Stomach (tissue), 9 donors: ENCODE results near the gene PCARE. TPM values are rescaled to one million over a fixed set of nuclear protein-coding genes. Genes with fewer than 3 reads are reported as not detected.

Source experiments
- DNase-seq, 2 donors: peaks; one replicate each; pipeline versions ENCODE4 v3.0.0 to v3.0.0-alpha.2; 2013 to 2019
- H3K27ac ChIP-seq, 5 donors: fragments of 200-600 bp in 4 of 5; sonication (generic) in 4 of 5; one replicate each; pipeline ENCODE4 v1.5.1; 2013 to 2019; ENCODE audit warnings: mild to moderate bottlenecking in 1 of 5, moderate library complexity in 1 of 5
- H3K27me3 ChIP-seq, 3 donors: fragments of 200-600 bp; sonication (generic); one replicate each; pipeline ENCODE4 v1.5.1; 2017 to 2019; ENCODE audit warnings: mixed run types in 1 of 3
- H3K36me3 ChIP-seq, 4 donors: fragments of 200-600 bp; sonication (generic); 1 replicate in 3 of 4; 2 replicates in 1 of 4; pipeline ENCODE4 v1.5.1; 2016 to 2019
- H3K4me1 ChIP-seq, 4 donors: fragments of 200-600 bp; sonication (generic); one replicate each; pipeline ENCODE4 v1.5.1; 2016 to 2019
- H3K4me3 ChIP-seq, 4 donors: fragments of 200-600 bp; sonication (generic) in 3 of 4; one replicate each; pipeline ENCODE4 v1.5.1; 2016 to 2019; ENCODE audit warnings: mild to moderate bottlenecking in 1 of 4
- H3K9me3 ChIP-seq, 4 donors: fragments of 200-600 bp; sonication (generic); one replicate each; pipeline ENCODE4 v1.5.1; 2016 to 2019
- CTCF ChIP-seq, 7 experiments: fragments of 450-650 bp in 4 of 7; fragments of 200-600 bp in 3 of 7; sonication (generic) in 3 of 7; IDR thresholded peaks; one replicate each; pipeline ENCODE4 v1.5.1; 2016 to 2019; ENCODE audit warnings: antibody characterized with exemption in 7 of 7, control low read depth in 2 of 7, mild to moderate bottlenecking in 1 of 7
- EP300 ChIP-seq: sonication (generic); formaldehyde crosslinking; IDR thresholded peaks from one replicate; pipeline ENCODE4 v1.6.1; 2017; ENCODE audit warnings: antibody characterized with exemption
- POLR2A ChIP-seq, 4 donors: fragments of 450-650 bp; IDR thresholded peaks; one replicate each; pipeline ENCODE4 v1.6.1; 2016; ENCODE audit warnings: antibody characterized with exemption in 4 of 4, control low read depth in 2 of 4, mild to moderate bottlenecking in 1 of 4, moderate library complexity in 1 of 4
- POLR2AphosphoS5 ChIP-seq, 3 donors: sonication (generic); formaldehyde crosslinking; IDR thresholded peaks; one replicate each; pipeline ENCODE4 v1.6.1; 2016; ENCODE audit warnings: antibody characterized with exemption in 3 of 3
- WGBS, 5 donors: extraction: QIAGEN DNeasy Blood & Tissue Kit in 3 of 5; methylation state at CpG; one replicate each; pipeline versions ENCODE4 v1.1.5 to v1.1.7; 2013 to 2018; 5-methylcytosine and 5-hydroxymethylcytosine counted together
- intact Hi-C: fragments of 100-400 bp; cut with DNase I; formaldehyde crosslinking; loops from one replicate; pipeline ENCODE4 v1.15.1; 2023; ENCODE audit warnings: low total_unique reads
- polyA plus RNA-seq, 3 donors: library from polyadenylated mRNA; stranded (reverse); fragments of 200-250 nt; gene quantifications; one replicate each; pipeline ENCODE4 v1.2.3, GENCODE V29; 2013
- total RNA-seq, 5 donors: library from RNA; depleted of rRNA; stranded (reverse); fragments of >200 nt; gene quantifications; one replicate each; pipeline versions ENCODE4 v1.1.0 to v1.2.3, GENCODE V29; 2014 to 2016
- donor health status: healthy with polysubstance abuse.
- donor health status: Bipolar disorder and iron deficiency.
- donor health status: healthy.

PCARE gene
- total and polyA plus RNA-seq, 8 donors = 0.06 to 2.9 (median 0.08) TPM; not detected in 5

GRCh38 chr2:29023188-29023587, 51.1 kb downstream of the PCARE start:
- WGBS, 5 donors = 91 to 98% (median 94%) methylated on average over 3 to 4 of the region's 4 CpGs
- Histone ChIP-seq H3K4me1 (no peaks in the 10 kb centered on the region), H3K27me3 (no peaks in the 10 kb centered on the region), H3K36me3 (no peaks in the 10 kb centered on the region), H3K27ac (no peak overlapping the region), H3K4me3 (no peak overlapping the region), H3K9me3 (no peaks in the 10 kb centered on the region)
- TF ChIP-seq POLR2AphosphoS5 (IDR thresholded peaks at IDR 0.05) (no peak), POLR2A (IDR thresholded peaks at IDR 0.05) (no peak), EP300 (no peak), CTCF (IDR thresholded peaks at IDR 0.05) (no peak)
- DNase-seq = no peak
- intact Hi-C loops = no loop called here

- WGBS, 5 donors = 40 to 84% (median 75%) methylated on average over 1 to 6 of the region's 6 CpGs
- intact Hi-C loops = no loop called here
Measured at GRCh38 chr2:29022679-29023078, 51.6 kb downstream of the PCARE start.

GRCh38 chr2:29021886-29022285, 52.4 kb downstream of the PCARE start:
- Histone ChIP-seq H3K27me3 (no peaks in the 10 kb centered on the region), H3K4me3 (no peak overlapping the region), H3K9me3 (no peaks in the 10 kb centered on the region), H3K4me1 (peaks cover 0 to 3% (median 0%) of the 10 kb centered on the region in 4 donors), H3K27ac (no peak overlapping the region), H3K36me3 (no peaks in the 10 kb centered on the region)
- WGBS, 5 donors = 81 to 89% (median 85%) methylated on average over 6 to 11 of the region's 11 CpGs
- intact Hi-C loops = no loop called here
- TF ChIP-seq POLR2AphosphoS5 (IDR thresholded peaks at IDR 0.05) (no peak), CTCF (IDR thresholded peaks at IDR 0.05) (no peak), POLR2A (IDR thresholded peaks at IDR 0.05) (no peak), EP300 (no peak)
- DNase-seq = no peak

More at GRCh38 chr2:29022679-29023078, 51.6 kb downstream of the PCARE start:
- DNase-seq = no peak
- Histone ChIP-seq H3K4me1 (no peaks in the 10 kb centered on the region), H3K36me3 (no peaks in the 10 kb centered on the region), H3K4me3 (no peak overlapping the region), H3K27me3 (no peaks in the 10 kb centered on the region), H3K27ac (no peak overlapping the region), H3K9me3 (no peaks in the 10 kb centered on the region)
- TF ChIP-seq EP300 = no peak
- no peak for TF ChIP-seq POLR2AphosphoS5 (IDR thresholded peaks at IDR 0.05)
- TF ChIP-seq POLR2A (IDR thresholded peaks at IDR 0.05) = no peak
- no peak for TF ChIP-seq CTCF (IDR thresholded peaks at IDR 0.05)

DNA sequence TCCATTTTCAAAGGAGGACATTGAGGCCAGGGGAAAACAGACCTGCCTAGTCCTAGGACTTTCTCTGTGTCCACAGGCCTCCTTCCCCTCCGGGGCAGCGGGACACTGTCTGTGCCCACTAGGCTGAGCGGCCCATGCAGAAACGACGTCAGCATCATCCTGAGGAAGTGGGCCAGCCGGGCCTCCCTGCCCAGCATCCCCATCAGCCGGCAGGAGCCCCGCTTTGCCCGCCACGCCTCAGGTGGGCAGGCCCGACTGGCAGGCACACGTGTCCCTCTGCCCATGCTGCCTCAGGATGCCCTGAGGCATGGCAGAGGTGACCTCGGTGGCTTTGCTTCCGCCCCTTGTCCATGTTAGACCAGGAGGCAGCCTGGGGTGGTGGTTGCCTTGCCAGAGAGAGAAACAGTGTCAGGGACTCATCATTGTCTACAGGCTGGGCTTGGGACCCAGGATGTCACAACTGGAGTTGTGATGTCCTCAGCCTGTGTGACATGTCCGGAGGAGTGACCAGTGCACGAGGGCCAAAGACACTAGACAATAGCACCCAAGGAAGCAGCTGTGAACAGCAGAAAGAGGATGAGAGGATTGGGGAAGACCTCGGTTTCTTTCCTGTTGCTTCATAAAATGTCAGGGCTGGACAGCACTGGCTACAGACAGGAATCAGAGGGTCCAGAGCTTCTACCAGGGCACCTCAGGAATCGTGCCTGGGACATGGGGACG, 56.4 kb downstream of the PCARE start:
- no peak for DNase-seq
- H3K36me3 ChIP-seq = no peaks in the 10 kb centered on the region
- WGBS, 5 donors = 82 to 90% (median 87%) methylated on average over 5 to 19 of the region's 19 CpGs

More for the DNA sequence above, 56.4 kb downstream of the PCARE start:
- Histone ChIP-seq H3K27me3 (no peaks in the 10 kb centered on the region), H3K9me3 (no peaks in the 10 kb centered on the region), H3K27ac (no peak overlapping the region), H3K4me1 (peaks cover 1 to 44% (median 2%) of the 10 kb centered on the region in 4 donors), H3K4me3 (no peak overlapping the region)
- intact Hi-C loops = no loop called here
- TF ChIP-seq POLR2AphosphoS5 (IDR thresholded peaks at IDR 0.05) = no peak
- TF ChIP-seq POLR2A (IDR thresholded peaks at IDR 0.05) = no peak
- no peak for TF ChIP-seq CTCF (IDR thresholded peaks at IDR 0.05)
- TF ChIP-seq EP300 = no peak
